ENCODE measurements around the gene KRTAP5-3.

Gene KRTAP5-3

DNA sequence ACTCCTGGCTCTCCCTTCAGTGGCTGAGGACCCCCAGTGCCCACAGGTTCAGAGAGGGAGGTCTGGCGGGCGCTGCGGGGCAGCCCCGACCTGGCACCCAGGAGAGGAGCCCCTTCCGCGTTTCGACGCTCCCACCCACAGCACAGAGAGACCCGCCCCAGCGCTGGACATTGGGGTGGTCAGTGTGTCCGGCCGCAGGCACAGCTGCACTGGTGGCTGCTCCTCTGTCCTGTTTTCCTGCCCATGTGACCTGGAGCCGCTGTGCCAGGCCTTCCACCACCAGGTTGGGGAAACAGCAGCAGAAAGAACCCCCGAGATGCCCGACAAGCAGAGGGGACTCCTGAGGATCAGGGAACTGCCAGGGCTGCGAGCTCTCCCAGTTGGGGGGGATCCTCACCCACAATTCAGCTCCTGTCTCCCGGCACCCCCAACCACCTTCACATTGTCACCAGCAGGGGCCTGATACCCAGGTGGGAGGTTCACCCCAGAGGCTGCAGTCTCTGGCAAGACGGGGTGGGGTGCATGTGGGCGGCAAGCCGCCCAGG lies 35.0 kb upstream of the KRTAP5-3 start:
- DNase-seq: no peak

DNA sequence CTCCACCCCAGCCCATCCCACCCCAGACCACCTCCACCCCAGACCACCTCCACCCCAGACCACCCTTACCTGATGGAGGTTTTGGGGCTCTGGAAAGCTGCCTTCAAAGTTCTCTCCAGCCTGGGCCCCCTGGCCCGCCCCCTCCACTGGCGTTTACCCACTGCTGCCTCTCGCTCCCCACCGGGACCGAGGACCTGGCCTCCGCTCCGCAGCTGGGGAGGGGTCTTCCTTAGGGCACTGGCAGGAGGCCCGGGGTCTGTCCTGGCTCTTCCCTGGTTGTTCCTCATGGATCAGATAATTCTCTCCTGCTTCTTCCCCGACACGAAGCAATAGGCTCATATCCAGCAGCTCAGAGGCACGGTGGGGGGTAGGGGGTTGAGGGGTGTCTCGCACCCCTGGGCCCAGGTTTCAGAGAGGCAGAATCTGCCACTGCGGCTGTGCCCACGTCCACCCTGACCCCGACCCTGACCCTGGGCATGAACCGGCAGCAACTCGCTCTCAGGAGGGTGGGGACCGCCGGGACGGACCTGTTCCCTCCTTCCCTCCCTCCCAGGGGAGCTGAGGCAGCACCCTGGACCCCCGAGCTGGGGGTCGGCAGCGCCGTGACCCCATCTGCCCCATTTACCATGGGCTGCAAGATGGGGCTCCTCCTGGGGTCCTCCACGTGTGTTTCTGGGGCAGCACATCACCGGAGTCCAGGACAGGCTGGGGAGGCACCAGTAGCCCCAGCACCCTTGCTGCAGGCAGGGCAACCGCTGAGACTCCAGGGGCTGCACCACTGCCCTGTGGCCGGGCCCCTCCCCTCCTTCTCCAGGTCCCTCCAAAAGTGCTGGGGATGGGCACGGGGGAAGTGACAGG lies 34.3 kb upstream of the KRTAP5-3 start:
- DNase-seq: no peak

GRCh38 chr11:1641096-1641495 lies 32.8 kb upstream of the KRTAP5-3 start:
- DNase-seq: no peak

- DNase-seq: peak; percentile 38
Measured at GRCh38 chr11:1640076-1640946, 32.0 kb upstream of the KRTAP5-3 start.

DNA sequence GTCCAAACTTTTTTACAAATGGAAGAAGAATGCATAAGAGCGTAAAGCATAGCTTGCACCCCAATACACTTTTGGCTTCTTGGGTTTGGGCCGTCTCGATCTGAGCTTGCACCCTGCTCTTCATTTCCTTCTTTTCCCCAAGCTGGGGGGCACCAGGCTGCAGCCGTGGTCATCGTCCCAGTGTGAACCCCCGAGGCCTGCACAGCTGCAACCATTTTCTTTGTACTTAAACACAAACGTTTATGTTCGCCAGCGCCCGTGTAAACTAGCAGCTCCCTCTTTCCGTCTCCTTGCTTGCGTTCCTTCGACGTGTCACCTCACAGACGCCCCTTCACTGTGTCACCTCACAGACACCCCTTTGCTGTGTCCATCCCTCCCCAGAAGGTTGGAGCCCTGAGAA lies 31.4 kb upstream of the KRTAP5-3 start:
- no peak for DNase-seq

DNA sequence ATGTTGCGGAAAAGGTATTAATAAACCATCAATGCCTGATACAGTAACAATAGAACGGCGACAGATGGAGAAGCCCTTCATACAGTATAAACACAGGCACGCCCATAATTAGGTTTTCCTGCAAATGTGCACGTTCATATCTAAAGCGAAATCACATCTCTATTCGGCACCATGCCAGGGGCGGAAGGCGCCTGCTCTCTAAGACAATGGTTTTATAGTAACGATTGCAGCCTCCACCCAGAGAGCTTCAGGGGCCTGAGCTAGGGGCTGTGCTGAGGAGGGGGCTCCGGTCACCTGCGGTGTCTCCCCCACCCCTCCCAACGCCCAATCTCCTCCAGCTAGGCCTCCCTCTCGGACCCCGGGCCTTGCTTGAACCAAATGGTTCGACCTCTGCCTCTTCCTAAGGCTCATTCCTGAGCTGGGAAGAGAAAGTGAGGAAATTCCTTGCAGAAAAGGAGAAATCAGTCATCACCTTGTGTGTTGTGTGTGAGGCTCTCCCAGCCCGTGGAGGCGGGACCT lies 30.9 kb upstream of the KRTAP5-3 start:
- DNase-seq: no peak

GRCh38 chr11:1638344-1638743 lies 30.1 kb upstream of the KRTAP5-3 start:
- no peak for DNase-seq

GRCh38 chr11:1637628-1638027 lies 29.4 kb upstream of the KRTAP5-3 start:
- no peak for DNase-seq

GRCh38 chr11:1636291-1636950 lies 28.2 kb upstream of the KRTAP5-3 start:
- DNase-seq: no peak

DNA sequence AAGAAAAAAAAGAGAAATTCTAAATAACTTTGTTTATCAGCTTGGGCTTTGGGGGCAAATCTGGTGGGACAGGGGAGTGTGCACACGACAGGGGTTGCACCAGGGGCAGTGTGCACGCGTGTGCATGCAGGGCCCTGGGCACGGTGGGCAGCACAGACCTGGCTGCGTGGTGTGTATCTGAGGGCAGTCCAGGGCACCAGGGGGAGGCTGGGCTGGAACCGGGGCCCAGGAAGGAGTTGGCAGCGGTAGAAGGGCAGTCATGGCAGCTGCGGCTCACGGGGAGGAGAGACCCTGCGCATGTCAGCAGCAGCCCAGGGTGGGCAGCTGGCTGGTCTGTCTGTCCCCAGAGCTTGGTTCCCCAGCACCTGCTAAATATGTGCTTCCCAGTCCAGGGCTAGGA lies 25.6 kb upstream of the KRTAP5-3 start:
- no peak for DNase-seq

- DNase-seq: no peak
Measured at GRCh38 chr11:1632053-1632714, 23.9 kb upstream of the KRTAP5-3 start.

- DNase-seq: no peak
Measured at GRCh38 chr11:1631066-1631568, 22.9 kb upstream of the KRTAP5-3 start.

GRCh38 chr11:1630271-1630670 lies 22.0 kb upstream of the KRTAP5-3 start:
- DNase-seq: no peak

DNA sequence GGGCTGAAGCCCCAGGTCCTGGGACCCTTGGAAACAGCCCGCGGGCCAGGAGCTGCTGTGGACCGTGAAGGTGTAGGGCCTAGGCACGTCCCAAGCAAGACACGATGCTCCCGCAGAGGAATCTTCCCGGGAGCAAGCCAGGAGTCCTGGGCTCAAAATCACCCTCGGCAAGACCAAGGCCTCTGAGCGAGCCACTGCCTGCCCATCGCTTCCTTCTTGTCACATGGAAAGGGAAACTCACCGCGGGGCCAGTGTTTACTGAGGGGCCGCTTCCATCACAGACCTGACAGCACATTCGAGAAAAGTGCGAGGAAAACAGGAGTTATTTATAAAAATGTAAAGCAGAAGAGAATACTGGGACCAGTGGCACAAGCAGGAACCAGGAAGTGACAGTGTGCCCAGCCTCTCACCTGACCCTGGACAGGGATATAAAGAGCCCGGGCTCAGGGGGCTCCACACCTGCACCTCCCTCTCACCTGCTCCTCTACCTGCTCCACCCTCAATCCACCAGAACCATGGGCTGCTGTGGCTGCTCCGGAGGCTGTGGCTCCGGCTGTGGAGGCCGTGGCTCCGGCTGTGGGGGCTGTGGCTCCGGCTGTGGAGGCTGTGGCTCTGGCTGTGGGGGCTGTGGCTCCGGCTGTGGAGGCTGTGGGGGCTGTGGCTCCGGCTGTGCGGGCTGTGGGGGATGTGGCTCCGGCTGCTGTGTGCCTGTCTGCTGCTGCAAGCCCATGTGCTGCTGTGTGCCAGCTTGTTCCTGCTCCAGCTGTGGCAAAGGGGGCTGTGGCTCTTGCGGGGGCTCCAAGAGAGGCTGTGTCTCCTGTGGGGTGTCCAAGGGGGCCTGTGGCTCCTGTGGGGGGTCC lies 21.3 kb upstream of the KRTAP5-3 start, which contains the start of gene KRTAP5-5:
Gene KRTAP5-5 (plus strand): TSS at position 450 of the 860 bp plus-strand sequence. CDS start 66 bp downstream, at position 516.
- DNase-seq: no peak

- DNase-seq: peak; percentile 61
Measured at GRCh38 chr11:1628506-1629325, 20.5 kb upstream of the KRTAP5-3 start.

DNA sequence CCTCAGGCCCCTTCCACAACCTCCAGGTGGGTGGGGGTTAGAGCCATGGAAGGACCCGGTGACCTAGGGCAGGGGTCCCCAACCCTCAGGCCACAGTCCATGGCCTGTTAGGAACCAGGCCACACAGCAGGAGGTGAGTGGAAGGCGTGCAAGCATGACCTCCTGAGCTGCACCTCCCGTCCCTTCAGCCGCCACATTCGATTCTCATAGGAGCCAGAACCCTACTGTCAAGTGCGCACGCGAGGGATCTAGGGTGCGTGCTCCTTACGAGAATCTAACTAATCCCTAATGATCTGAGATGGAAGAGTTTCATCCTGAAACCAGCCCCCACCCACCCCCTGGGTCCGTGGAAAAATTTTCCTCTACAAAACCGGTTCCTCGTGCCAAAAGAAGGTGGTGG lies 17.3 kb upstream of the KRTAP5-3 start:
- no peak for DNase-seq

DNA sequence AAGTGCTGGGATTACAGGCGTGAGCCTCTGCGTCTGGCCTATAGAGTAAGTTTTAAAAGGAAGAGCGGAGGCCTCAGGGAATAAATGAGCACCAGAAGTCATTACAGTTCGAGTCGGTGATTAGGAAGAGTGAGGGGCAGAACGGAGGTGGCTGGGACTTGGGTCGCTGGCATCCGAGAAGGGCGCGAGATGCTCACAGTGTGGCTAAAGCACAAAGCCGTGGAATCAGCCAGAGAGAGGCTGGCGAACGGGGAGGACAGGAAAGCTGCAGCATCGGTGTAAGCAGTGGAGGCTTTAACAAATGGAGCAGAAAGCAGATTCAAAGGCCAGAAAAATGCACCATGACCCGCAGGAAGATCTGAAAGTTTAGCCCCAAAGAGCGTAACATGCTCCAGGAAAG lies 16.4 kb upstream of the KRTAP5-3 start:
- DNase-seq: no peak

GRCh38 chr11:1623716-1624115 lies 15.5 kb upstream of the KRTAP5-3 start:
- DNase-seq: no peak

DNA sequence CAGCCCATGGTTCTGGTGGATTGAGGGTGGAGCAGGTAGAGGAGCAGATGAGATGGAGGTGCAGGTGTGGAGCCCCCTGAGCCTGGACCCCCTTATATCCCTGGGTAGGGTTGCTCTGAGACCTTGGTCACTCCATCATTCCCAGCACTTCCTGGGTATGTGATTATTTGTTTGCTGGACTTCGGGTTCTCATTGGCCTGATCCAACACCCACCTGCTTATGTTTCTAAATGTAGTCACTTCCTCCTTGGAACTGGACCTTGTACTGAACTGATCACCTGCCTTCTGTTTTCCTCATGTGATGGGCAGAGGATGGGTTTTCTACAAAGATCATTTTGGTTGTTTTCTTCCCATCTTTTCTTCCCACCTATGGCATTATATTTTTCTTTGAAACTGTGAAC lies 13.8 kb upstream of the KRTAP5-3 start, which contains the start of gene KRTAP5-4:
Gene KRTAP5-4 (minus strand): TSS at position 53 of the 400 bp plus-strand sequence. CDS start 45 bp downstream, at position 8.
- DNase-seq: no peak
